GM19395 (cell line): ENCODE data around the gene F7.
"Not testable (repeated sequence)": the region's sequence is repeated elsewhere in the genome, so short reads cannot be mapped to it uniquely, and the experiment has no call there.

Experiments used
- ATAC-seq: cut with Tn5 transposase; IDR thresholded peaks from one replicate; pipeline ENCODE4 v1.9.1; 2021; ENCODE audit warnings: mild to moderate bottlenecking, moderate library complexity; ENCODE audit not compliant: unreplicated experiment

Gene F7

GRCh38 chr13:113150550-113151365, 45.2 kb downstream of the F7 start:
- no peak for ATAC-seq

GRCh38 chr13:113151745-113152690, 46.4 kb downstream of the F7 start:
- no peak for ATAC-seq

- ATAC-seq: no peak
Measured at GRCh38 chr13:113152691-113152983, 47.0 kb downstream of the F7 start.

GRCh38 chr13:113152984-113153809, 47.6 kb downstream of the F7 start:
- ATAC-seq: peak; percentile 36

- peak; percentile 51 for ATAC-seq
Measured at GRCh38 chr13:113153810-113154748, 48.5 kb downstream of the F7 start.

GRCh38 chr13:113155201-113155600, 49.6 kb downstream of the F7 start:
- no peak for ATAC-seq

- no peak for ATAC-seq
Measured at GRCh38 chr13:113155982-113156655, 50.5 kb downstream of the F7 start.

- no peak for ATAC-seq
Measured at GRCh38 chr13:113157206-113157928, 51.8 kb downstream of the F7 start.

GRCh38 chr13:113157929-113158747, 52.5 kb downstream of the F7 start, which contains the start of gene PROZ:
Gene PROZ (plus strand): TSS chr13:113158648. CDS start chr13:113158661, 13 bp downstream.
- ATAC-seq: no peak

GRCh38 chr13:113158946-113159345, 53.4 kb downstream of the F7 start:
- no peak for ATAC-seq

- no peak for ATAC-seq
Measured at GRCh38 chr13:113159701-113160100, 54.1 kb downstream of the F7 start.

- no peak for ATAC-seq
Measured at GRCh38 chr13:113160983-113161382, 55.4 kb downstream of the F7 start.

GRCh38 chr13:113161433-113161832, 55.8 kb downstream of the F7 start:
- no peak for ATAC-seq

- ATAC-seq: not testable (repeated sequence)
Measured at GRCh38 chr13:113161975-113162374, 56.4 kb downstream of the F7 start.

GRCh38 chr13:113162783-113163685, 57.4 kb downstream of the F7 start:
- ATAC-seq: no peak

- ATAC-seq: no peak
Measured at GRCh38 chr13:113164492-113164891, 58.9 kb downstream of the F7 start.

- ATAC-seq: no peak
Measured at GRCh38 chr13:113166266-113166665, 60.7 kb downstream of the F7 start.
